ENCODE measurements around the gene TIGAR. TPM values are rescaled to one million over a fixed set of nuclear protein-coding genes. Genes with fewer than 3 reads are reported as not detected.

Gene TIGAR
- total RNA-seq, 1 donor from 2014 or later, result 18.3 TPM

DNA sequence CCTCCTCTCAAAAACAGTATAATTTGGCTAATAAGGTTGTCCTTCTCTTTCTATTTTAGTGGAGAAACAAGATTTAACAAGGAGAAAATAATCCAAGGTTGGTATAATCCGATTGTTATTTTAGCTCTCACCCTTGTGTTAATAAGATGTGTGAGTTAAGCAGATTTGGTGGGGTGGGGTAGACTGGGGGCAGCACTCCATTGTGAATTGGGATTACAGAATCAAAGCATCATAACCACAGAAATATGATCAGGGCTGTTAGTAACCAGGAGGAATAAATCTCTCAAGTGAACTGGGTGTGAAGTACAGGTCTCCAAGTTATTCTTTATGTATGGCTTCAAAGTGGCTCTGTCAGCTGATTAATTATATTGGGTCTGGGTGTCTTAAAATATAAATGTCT is 10.2 kb downstream of the TIGAR start:
- TF ChIP-seq, protein P1, sequence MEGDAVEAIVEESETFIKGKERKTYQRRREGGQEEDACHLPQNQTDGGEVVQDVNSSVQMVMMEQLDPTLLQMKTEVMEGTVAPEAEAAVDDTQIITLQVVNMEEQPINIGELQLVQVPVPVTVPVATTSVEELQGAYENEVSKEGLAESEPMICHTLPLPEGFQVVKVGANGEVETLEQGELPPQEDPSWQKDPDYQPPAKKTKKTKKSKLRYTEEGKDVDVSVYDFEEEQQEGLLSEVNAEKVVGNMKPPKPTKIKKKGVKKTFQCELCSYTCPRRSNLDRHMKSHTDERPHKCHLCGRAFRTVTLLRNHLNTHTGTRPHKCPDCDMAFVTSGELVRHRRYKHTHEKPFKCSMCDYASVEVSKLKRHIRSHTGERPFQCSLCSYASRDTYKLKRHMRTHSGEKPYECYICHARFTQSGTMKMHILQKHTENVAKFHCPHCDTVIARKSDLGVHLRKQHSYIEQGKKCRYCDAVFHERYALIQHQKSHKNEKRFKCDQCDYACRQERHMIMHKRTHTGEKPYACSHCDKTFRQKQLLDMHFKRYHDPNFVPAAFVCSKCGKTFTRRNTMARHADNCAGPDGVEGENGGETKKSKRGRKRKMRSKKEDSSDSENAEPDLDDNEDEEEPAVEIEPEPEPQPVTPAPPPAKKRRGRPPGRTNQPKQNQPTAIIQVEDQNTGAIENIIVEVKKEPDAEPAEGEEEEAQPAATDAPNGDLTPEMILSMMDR (IDR thresholded peaks at IDR 0.05; ENCODE audit: insufficient read depth, low read length, poor library complexity, severe bottlenecking), result no peak
- DNase-seq (ENCODE audit: low read depth), result no peak

DNA sequence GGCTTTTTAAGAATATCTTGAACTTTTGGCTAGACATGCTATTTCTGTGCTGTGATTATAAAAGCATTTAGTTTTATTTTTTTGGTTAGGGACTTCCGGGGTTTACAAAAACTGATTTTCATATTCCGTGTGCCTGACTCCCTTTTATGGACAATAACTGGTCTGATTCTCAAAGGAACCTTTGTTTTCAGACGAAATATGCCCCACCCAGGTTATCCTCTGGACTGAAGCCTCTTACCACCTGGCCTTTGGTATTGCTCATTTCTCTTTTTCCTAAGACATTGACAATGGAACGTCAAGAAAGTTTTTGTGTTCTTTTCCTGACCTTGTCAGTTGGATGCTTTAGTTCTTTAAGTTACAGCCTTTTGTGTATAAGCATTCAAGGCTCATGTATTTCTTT is 10.8 kb downstream of the TIGAR start:
- no peak for DNase-seq (ENCODE audit: low read depth)
- TF ChIP-seq, protein P1 (IDR thresholded peaks at IDR 0.05; ENCODE audit: insufficient read depth, low read length, poor library complexity, severe bottlenecking), result no peak
- Histone ChIP-seq H3K27me3 (ENCODE audit: control insufficient read depth, insufficient read depth, low read length) (no peaks in the 10 kb centered on the region), H3K36me3 (ENCODE audit: control insufficient read depth, insufficient read depth, low read length) (no peaks in the 10 kb centered on the region), H3K4me3 (ENCODE audit: low read depth, low read length) (no peak overlapping the region)

More for the DNA sequence above, 10.2 kb downstream of the TIGAR start:
- Histone ChIP-seq H3K36me3 (ENCODE audit: control insufficient read depth, insufficient read depth, low read length) (no peaks in the 10 kb centered on the region), H3K27me3 (ENCODE audit: control insufficient read depth, insufficient read depth, low read length) (no peaks in the 10 kb centered on the region), H3K4me3 (ENCODE audit: low read depth, low read length) (no peak overlapping the region)

DNA sequence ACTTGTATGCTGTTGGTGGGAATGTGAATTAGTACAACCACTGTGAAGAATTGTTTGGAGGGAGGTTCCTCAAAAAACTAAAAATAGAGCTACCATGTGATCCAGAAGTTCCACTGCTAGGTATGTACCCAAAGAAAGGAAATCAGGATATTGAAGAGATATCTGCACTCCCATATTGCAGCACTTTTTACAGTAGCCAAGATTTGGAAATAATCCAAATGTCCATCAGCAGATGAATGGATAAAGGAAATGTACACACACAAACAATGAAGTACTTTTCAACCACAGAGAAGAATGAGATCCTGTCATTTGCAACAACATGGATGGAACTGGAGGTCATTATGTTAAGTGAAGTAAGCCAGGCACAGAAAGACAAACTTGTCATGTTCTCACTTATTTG is 25.9 kb downstream of the TIGAR start:
- DNase-seq (ENCODE audit: low read depth), result no peak
- TF ChIP-seq, protein P1 (IDR thresholded peaks at IDR 0.05; ENCODE audit: insufficient read depth, low read length, poor library complexity, severe bottlenecking), result no peak
- Histone ChIP-seq H3K36me3 (ENCODE audit: control insufficient read depth, insufficient read depth, low read length) (no peaks in the 10 kb centered on the region), H3K4me3 (ENCODE audit: low read depth, low read length) (no peak overlapping the region), H3K27me3 (ENCODE audit: control insufficient read depth, insufficient read depth, low read length) (no peaks in the 10 kb centered on the region)

DNA sequence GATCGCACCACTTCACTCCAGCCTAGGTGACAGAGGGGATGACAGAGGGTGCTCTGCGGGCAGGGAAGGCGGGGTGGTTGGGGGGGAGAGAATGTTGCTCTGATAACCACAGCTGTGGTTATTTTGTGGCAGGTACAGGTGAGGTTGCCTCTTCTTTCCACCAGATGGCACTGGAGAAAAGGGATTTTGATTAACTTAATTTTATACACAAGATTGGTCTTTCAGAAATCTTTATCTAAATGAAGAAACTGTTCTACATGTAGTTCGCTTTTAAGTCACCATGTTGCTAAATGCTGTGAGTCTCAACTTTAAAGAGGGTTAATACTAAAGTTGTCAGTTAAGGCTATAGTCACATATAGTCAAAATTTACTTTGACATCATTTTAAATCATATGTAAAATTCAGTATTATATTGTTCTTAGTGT is 32.8 kb downstream of the TIGAR start:
- Histone ChIP-seq H3K36me3 (ENCODE audit: control insufficient read depth, insufficient read depth, low read length) (no peaks in the 10 kb centered on the region), H3K27me3 (ENCODE audit: control insufficient read depth, insufficient read depth, low read length) (no peaks in the 10 kb centered on the region), H3K4me3 (ENCODE audit: low read depth, low read length) (no peak overlapping the region)
- TF ChIP-seq, protein P1 (IDR thresholded peaks at IDR 0.05; ENCODE audit: insufficient read depth, low read length, poor library complexity, severe bottlenecking), result peak; percentile 50
- DNase-seq (ENCODE audit: low read depth), result no peak

DNA sequence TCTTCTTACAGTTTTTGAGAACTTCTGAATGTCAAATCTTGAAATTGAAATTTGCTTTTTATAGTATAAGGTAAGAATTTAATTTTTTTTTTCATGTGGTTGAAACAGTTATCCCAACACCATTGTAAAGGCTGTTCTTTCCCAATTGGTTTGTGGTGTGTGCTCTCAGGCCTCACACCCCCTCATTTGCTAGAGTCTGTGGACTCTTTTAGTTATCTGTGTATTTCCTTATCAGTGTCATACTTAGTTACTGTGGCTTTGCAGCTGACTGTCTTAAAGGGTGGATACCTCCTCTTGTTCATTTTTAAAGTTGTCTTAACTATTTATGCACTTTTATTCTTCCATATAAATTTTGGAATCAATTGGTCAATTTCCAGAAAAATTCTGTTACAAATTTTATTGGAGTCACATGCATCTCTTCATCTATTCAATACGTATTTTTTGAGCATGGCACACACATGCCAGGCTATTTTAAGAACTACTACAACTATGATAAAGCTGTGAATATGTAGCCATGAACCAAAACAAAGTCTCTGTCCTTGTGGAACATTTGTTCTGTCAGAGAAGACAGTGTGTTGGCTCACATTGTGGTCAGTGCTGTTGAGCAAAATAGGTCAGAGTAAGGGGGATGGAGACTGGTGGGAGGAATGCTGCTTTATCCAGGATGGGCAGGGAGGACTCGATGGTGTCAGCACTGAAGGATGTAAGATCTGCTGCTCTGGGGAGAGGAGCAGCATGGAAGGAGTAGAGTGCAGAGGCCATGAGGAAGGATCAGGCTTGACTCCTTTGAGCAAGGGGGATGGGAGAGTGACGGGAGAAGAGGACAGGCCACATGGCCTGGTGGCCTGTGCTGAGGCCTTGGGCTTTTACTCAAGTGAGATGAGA is 34.4 kb downstream of the TIGAR start:
- DNase-seq (ENCODE audit: low read depth), result no peak
- TF ChIP-seq, protein P1 (IDR thresholded peaks at IDR 0.05; ENCODE audit: insufficient read depth, low read length, poor library complexity, severe bottlenecking), result no peak
- H3K36me3 ChIP-seq (ENCODE audit: control insufficient read depth, insufficient read depth, low read length), result no peaks in the 10 kb centered on the region
- H3K27me3 ChIP-seq (ENCODE audit: control insufficient read depth, insufficient read depth, low read length), result no peaks in the 10 kb centered on the region
- H3K4me3 ChIP-seq (ENCODE audit: low read depth, low read length), result no peak overlapping the region

DNA sequence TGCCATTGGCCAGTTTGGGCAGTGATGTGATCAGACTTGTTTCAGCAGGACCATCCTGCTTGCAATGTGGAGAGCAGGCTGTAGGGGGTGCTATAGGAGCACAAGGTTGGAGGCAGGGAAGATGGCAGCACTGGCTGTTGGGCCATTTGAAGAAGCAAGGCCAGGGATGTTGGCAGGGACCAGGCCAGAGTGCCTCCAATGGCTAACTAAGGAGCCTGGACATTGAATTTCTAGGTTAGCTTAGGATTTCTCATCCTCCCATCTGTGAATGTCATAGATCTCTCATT is 35.0 kb downstream of the TIGAR start:
- Histone ChIP-seq H3K4me3 (ENCODE audit: low read depth, low read length) (no peak overlapping the region), H3K27me3 (ENCODE audit: control insufficient read depth, insufficient read depth, low read length) (no peaks in the 10 kb centered on the region), H3K36me3 (ENCODE audit: control insufficient read depth, insufficient read depth, low read length) (no peaks in the 10 kb centered on the region)
- TF ChIP-seq, protein P1 (IDR thresholded peaks at IDR 0.05; ENCODE audit: insufficient read depth, low read length, poor library complexity, severe bottlenecking), result peak; percentile 42
- no peak for DNase-seq (ENCODE audit: low read depth)

Data from kidney epithelial cell (primary cell).